DND-41 (cell line): ENCODE data around the gene CACNA1D.

ENCODE experiments used
- CTCF ChIP-seq: IDR thresholded peaks from 2 replicates; pipeline ENCODE4 v1.5.1; 2012; ENCODE audit warnings: borderline replicate concordance, low read length, moderate library complexity, mild to moderate bottlenecking; ENCODE audit not compliant: poor library complexity, severe bottlenecking; ENCODE audit errors: extremely low read depth
- EZH2 ChIP-seq: IDR thresholded peaks from 3 replicates; pipeline ENCODE4 v1.6.1; 2012; ENCODE audit warnings: borderline replicate concordance, low read depth, mild to moderate bottlenecking, moderate library complexity, low read length, inconsistent platforms; ENCODE audit not compliant: severe bottlenecking

DNA sequence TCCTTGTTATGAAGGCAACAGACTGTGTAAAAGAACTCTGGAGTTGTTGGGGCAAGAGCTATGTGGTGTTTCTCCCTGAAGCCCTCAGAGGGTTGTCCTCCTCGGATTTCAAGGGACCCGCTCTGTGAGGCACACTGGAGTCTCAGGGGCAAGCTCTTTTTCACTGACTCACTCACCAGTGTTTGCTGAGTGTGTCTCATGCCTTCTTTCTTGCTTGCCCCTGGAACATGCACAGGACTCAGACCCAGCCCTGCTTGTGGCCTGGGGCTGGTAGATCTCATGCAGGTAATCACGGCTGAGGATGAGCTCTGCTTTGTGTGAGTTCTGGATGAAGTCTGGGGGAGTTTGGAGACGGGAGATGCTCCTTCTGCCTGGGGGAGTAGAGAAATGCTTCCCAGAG lies 93.7 kb downstream of the CACNA1D start:
- TF ChIP-seq CTCF: no peak
- TF ChIP-seq EZH2: no peak
